ENCODE measurements around the gene RNASEH2A.

RNASEH2A gene

DNA sequence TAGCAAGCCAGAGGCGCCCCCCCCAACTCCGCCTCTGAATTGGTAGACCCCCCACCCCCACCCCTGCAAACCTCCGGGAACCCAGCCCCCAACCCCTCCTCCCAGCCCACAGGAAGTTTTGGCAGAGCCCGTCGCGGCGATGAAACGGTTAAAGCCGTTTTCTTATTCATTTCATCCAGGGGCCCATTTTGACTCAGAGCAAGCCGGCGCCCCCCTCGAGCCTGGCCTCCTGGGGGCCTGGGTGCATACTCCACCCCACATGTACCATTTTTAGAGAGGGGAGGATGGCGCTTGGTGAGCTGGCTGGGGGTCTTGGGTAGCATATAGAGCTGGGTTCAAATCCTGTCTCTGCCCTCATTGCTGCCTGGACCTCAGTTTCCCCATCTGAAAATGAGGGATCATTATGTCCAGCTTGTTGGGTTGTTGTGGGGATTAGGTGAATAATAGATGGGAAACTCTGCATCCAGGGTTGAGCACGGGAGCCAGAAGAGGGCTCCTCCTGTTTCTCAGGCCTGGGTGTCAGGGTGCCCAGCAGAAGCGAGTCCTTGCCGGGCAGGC lies 23.0 kb upstream of the RNASEH2A start:
- DNase-seq (ENCODE audit: low spot score), result peak; percentile 32

DNA sequence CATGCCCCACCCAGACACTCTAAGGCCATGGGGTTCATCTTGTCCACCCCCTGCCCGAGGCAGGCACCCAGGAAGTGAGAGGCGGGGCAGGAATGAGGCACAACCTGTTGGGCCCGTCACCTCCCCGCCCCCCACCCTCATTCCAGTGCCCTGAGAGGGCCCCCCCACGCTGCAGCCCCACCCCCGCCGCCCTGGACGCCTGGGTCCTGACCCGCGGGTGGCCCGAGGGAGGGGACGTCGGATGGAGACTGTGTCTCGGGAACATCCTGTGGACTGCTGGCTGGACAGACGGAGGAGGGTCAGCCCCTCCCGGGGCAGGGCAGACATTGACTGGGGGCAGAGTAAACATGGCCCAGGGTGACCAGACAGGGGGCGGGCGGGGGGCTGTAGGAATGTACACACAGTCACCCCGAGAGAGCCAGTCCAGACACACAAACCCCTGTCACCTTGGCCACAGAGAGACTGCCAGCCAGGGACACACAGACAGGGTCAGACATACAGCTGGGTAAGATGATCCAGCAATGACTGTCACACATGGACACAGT lies 22.5 kb upstream of the RNASEH2A start:
- no peak for DNase-seq (ENCODE audit: low spot score)

DNA sequence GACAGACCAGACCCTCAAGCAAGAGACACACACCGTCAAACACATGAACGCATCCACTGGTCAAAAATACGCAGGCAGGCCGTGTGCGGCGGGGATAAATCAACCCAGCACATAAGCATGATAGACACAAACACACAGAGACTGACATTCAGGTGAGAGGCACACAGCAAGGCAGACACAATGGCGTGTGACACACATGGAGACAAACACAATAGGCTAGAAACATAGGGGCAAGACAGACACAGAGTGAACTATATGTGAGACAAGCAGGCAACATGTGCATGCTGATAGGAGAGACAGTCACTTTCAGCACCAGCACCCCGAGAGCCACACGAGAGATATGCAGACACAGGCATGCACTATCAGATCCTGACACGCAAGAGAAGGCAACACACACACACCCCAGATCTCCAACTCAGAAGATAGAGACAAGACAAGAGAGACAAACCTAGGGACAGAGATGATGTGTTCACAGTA lies 22.0 kb upstream of the RNASEH2A start:
- DNase-seq (ENCODE audit: low spot score), result no peak

DNA sequence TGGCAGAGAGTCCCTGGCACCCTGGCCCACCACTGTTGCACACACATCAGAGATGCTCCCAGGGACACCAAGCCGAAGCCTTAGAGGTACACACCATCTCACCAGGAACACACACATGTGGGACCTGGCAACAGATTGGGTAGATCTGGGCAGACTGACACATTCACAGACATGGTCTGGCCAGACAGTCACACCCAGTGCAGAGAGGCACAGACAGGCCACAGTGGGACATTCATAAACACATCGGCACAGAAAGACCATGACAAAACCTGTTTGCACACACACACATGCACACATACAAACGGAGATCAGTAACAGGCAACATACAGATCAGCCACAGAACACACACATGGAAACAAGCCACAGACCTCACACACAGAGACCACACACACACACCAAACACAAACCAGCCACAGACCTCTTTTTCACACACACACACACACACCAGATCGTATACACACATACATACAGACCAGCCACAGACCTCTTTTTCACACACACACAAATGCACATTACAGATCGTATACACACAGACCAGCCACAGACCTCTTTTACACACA lies 21.4 kb upstream of the RNASEH2A start:
- DNase-seq (ENCODE audit: low spot score), result peak; percentile 21

DNA sequence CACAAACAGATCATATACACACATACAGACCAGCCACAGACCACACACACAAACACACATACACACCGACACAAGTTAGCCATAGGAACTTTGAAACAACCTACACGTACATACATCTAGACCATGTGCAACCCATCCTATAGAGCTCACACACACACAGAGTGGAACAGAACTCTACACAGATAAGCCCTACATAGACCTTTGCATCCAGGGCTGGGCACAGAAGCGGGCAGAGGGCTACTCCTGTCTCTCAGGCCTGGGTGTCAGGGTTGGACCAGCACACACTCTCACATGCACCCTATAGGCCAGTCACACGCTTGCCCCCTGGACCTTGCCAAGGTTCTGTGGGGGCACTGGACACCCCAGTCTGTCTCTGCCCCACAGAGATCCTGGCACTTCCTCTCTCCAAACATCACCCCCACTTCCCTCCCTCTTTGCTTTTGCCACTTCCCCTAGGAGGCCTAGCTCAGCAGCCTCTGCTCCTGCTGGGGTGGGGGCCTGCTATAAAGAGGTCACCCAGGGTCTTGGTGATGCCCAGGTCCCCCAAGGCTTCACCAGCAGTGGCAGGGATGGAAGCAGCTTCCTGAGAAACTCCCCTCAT lies 20.9 kb upstream of the RNASEH2A start:
- no peak for DNase-seq (ENCODE audit: low spot score)

DNA sequence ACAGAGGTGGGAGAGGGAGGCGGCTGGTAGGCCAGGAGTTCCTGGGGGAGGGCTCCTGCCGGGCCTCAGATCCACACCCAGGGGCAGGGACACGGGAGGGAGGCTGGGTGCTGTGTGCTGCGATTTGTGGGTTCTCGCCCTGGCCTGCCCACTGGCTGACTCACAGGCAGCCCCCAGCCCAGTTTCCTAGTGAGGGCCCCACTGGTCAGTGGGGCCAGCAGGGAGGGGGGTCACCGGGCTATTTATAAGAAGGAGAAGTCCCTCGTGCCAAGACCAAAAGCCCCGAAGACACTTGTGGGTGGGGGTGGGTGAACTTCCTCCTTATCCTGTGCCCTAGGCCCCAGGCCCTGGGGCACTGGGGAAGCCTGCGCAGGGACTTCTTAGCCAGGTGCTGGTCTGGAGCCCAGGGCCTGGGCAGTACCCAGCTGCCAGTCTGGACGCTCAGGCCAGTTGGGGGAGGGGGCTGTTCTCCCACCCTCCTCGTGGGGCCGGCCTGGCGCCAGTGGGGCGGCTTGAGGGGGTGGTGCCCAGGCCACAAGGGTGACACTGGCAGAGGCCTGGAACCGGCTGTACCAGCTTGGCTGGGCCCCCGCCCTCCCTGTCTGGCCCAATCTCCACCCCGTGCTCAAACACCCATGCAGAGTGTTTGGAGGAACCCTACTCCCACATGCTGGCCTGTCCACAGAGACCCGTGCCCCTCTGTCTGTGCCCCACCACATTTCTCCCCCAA lies 20.1 kb upstream of the RNASEH2A start:
- no peak for DNase-seq (ENCODE audit: low spot score)

DNA sequence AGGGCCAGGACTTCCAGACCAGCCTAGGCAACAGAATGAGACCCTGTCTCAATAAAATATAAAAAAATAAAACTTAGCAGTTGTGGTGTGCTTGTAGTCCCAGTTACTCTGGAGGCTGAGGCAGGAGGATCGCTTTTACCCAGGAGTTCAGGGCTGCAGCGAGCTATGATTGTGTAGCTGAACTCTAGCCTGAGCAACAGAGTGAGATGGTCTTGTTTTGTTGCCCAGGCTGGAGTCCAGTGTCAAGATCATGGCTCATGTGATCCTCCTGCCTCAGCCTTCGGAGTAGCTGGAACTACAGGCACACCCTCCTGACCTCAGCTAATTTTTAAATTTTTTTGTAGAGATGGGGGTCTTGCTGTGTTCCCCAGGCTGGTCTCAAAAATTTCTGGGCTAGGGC lies 19.4 kb upstream of the RNASEH2A start:
- DNase-seq (ENCODE audit: low spot score), result no peak

DNA sequence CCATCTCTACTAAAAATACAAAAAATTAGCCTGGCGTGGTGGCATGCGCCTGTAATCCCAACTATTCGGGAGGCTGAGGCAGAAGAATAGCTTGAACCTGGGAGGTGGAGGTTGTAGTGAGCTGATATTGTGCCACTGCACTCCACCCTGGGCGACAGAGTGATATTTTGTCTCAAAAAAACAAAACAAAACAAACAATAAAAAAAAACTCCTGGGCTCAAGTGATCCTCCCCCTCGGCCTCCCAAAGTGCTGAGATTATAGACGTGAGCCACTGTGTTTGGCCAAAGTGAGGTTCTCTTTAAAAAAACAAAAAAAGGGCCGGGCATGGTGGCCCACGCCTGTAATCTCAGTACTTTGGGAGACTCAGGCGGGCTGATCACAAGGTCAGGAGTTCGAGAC lies 18.9 kb upstream of the RNASEH2A start:
- DNase-seq (ENCODE audit: low spot score), result no peak

DNA sequence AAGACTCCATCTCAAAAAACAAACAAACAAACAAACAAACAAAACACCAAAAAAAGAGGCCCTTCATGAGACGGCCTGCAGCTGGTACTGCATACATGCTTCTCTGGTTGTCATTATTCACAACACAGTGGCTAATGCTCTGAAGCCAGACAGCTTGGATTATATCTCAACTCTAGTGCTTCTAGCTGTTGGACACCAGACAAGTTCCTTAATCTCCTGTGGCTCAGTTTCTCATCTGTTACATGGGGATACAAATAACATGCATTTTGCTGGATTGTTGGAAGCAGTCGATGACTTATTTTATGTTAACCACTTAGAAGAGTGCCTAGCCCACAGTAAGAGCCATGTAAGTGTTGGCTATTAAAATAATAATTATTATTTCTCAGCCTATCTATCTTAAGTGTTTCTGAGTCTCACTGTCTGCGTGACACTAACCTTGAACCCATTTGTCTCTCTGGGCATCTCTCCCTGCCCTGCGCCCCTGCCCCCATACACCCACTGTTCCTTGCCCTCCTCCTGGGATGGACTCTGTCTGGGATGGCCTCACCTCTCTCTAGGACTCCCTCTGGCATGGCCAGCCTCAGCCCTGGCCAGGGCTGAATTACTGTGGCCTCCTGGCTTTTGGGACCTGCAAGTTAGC lies 18.2 kb upstream of the RNASEH2A start:
- no peak for DNase-seq (ENCODE audit: low spot score)

DNA sequence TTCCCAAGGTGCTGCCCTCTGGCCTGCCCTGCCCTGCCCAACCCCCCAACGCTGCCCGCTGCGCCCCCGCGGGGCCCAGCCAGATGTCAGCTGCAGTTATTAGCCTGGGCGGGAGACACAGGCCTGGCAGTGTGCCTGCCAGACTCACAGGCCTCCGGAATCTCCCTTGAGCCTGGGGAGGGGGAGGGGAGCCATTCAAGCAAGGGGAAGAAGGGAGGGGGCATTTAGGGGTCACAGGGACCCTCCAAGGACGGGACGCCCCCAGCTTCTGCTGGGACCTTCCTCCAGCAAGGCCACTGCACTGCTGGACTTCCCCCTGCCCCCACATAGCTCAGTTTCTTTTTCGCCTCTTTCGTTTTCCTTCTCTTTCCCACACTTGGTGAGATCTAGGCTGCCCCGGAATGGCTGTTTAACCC lies 17.7 kb upstream of the RNASEH2A start:
- peak; percentile 58 for DNase-seq (ENCODE audit: low spot score)

DNA sequence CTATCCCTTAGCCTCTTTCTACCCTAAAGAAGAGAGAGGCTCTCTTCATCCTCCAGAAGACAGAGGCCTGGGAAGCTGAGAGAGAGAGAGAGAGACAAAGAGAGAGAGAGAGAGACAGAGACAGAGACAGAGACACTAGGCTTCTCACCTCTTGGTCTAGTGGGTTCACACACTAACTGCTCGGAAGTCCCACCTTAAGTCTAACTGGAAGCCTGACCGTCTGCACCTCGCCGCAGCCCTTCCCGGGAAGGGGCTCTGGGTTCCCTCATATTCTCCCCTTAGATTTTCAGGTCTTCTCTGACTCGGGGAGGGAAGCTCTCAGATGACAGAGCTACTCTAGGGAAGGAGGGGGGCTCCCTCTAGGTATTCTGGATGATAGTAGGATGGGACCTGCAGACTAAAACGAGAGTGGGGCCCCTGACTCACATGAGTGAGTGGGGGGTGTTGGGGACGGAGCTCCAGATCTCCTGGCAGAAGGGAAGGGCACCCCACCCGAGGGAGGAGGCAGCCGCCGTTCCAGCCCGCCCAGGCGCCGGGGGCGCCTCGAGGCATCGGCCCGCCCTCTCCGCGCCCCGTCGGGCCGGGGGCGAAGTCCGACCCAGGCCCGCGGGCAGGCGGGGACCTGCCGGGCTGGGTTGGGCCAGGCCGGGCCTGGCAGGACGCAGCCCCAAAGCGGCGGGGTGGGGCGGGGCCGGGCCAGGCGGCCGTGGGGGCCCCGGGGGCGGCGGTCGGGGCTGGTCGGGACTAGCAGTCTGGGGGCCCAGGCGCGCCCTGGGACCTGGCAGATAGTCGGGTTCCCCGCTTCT lies 17.1 kb upstream of the RNASEH2A start:
- peak; percentile 68 for DNase-seq (ENCODE audit: low spot score)

DNA sequence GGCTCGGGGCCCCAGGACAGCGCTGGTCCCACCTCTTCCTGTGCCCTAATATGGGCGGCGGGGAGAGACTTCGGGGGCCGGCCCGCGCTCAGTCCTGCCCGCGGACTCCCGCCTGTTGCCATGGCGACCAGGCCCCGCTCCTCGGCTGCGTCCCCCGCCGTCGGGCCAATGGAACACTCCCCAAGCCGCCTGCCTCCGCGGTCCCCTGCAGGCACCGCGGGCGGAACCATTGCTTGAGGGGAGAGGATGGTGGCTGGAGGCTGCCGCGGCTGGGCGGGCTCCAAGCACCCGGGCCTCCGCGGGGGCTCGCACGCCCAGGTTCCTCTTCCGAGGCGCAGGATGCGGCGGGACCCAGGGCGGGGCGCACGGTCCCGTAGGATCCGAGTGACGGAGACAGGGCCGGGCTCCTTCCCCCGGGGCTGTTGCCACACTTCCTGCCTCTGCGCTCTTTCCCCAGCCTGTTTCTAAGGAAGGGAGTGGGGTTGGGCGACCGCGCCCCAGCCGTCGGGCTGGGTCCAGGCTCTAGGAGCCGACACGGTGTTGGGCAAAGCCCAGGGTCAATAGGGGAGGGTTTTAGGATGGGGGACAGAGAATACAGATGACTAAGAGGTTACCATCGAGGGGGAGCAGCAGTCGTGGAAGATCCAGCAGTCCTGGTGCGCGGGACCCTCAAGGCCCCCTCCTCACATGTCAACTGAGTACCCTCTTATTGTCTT lies 16.3 kb upstream of the RNASEH2A start:
- DNase-seq (ENCODE audit: low spot score), result peak; percentile 96

DNA sequence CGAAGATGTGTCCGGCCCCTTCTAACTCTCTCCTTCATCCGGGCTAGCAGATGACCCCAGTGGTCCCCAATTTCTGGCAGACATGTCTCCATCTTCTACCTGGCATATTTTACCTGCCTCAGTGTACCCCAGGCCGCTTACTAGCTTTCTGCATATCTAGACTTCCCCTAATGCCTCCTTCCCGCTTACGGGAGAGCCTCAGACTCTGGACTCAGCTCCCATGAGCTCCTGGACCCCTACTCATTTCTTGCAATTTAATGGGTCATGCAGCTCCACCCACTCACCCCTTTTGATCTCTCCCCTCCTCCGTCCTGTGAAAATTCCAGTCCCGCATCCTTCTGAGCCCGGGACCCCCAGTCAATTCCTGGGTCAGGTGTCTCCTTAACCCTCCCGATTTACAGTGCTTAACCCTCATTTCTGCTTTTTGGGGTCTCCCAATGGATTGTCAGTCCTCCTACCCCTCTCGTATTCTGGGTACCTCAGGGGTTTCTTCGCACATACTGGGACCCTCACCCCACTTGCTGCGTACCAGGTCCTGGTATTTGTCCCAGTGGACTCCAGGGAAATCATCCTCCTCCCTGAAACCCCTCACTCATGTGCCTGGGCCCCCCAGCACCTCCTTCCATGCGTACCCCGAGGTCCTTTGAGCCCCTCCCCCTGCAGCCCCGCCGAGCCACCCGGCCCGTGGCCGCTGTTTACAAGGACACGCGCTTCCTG lies 15.6 kb upstream of the RNASEH2A start:
- peak; percentile 26 for DNase-seq (ENCODE audit: low spot score)

DNA sequence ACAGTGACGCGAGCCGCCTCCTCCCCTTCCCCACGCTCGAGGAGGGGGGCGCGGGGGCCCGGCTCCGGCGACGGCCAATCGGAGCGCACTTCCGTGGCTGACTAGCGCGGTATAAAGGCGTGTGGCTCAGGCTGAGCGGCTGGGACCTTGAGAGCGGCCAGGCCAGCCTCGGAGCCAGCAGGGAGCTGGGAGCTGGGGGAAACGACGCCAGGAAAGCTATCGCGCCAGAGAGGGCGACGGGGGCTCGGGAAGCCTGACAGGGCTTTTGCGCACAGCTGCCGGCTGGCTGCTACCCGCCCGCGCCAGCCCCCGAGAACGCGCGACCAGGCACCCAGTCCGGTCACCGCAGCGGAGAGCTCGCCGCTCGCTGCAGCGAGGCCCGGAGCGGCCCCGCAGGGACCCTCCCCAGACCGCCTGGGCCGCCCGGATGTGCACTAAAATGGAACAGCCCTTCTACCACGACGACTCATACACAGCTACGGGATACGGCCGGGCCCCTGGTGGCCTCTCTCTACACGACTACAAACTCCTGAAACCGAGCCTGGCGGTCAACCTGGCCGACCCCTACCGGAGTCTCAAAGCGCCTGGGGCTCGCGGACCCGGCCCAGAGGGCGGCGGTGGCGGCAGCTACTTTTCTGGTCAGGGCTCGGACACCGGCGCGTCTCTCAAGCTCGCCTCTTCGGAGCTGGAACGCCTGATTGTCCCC lies 14.9 kb upstream of the RNASEH2A start, which contains the start of gene JUNB:
TSS of gene JUNB (plus strand) at position 142 of the 706 bp plus-strand sequence. CDS start at position 428, 286 bp downstream.
- peak; percentile 93 for DNase-seq (ENCODE audit: low spot score)

DNA sequence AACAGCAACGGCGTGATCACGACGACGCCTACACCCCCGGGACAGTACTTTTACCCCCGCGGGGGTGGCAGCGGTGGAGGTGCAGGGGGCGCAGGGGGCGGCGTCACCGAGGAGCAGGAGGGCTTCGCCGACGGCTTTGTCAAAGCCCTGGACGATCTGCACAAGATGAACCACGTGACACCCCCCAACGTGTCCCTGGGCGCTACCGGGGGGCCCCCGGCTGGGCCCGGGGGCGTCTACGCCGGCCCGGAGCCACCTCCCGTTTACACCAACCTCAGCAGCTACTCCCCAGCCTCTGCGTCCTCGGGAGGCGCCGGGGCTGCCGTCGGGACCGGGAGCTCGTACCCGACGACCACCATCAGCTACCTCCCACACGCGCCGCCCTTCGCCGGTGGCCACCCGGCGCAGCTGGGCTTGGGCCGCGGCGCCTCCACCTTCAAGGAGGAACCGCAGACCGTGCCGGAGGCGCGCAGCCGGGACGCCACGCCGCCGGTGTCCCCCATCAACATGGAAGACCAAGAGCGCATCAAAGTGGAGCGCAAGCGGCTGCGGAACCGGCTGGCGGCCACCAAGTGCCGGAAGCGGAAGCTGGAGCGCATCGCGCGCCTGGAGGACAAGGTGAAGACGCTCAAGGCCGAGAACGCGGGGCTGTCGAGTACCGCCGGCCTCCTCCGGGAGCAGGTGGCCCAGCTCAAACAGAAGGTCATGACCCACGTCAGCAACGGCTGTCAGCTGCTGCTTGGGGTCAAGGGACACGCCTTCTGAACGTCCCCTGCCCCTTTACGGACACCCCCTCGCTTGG lies 14.1 kb upstream of the RNASEH2A start:
- peak; percentile 68 for DNase-seq (ENCODE audit: low spot score)

DNA sequence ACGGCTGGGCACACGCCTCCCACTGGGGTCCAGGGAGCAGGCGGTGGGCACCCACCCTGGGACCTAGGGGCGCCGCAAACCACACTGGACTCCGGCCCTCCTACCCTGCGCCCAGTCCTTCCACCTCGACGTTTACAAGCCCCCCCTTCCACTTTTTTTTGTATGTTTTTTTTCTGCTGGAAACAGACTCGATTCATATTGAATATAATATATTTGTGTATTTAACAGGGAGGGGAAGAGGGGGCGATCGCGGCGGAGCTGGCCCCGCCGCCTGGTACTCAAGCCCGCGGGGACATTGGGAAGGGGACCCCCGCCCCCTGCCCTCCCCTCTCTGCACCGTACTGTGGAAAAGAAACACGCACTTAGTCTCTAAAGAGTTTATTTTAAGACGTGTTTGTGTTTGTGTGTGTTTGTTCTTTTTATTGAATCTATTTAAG lies 13.5 kb upstream of the RNASEH2A start:
- no peak for DNase-seq (ENCODE audit: low spot score)

DNA sequence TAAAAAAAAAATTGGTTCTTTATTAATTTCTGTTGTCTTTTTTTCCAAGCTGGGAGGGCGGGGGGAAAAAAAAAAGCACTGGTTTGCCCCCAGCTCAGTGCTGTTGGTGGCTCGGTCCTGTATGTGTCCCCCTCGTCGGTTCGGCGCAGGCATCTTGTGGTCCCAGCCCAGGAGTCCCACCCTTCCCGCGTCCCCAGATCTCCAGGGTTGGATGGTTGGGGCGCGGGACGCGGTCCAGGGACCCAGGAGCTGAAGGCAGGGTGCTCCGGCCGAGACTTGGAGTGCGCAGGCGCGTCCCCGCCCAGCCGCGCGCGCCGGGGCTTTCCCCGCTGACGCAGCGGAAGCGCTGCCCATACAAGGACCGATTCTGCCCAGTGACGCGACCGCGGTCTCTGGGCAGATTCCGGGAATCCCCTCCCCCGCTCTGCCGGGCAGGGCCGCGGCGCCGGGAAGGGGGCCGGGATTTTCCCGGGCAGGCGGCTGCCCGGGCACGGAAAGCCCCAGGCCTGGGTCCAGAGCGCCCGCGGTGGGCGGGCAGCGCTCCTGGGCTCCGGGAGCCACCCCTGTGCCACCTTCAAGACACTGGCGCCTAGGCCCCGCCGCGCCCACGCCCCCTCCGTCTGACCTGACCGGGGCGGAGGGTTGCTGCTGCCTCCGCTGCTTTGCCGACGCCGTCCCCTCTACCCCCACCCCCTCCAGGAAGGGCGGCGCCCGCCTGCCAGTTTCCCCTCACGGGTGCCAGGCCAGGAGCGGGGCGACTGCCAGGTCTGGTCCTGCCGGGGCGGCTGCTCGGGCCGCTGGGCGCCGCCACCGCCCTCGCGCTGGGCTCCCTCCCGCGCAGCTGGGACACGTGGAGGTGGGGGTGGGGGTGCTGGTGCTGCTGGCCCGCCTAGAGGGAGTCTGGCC lies 12.8 kb upstream of the RNASEH2A start:
- DNase-seq (ENCODE audit: low spot score), result peak; percentile 90
